RKO (cell line): ENCODE data around the gene FAM149B1.

ENCODE experiments used
- DNase-seq: peaks from one replicate; pipeline ENCODE4 v3.0.0-alpha.2; 2016; ENCODE audit warnings: low spot score

FAM149B1 gene

GRCh38 chr10:73287441-73287840 lies 119.5 kb downstream of the FAM149B1 start:
- no peak for DNase-seq

DNA sequence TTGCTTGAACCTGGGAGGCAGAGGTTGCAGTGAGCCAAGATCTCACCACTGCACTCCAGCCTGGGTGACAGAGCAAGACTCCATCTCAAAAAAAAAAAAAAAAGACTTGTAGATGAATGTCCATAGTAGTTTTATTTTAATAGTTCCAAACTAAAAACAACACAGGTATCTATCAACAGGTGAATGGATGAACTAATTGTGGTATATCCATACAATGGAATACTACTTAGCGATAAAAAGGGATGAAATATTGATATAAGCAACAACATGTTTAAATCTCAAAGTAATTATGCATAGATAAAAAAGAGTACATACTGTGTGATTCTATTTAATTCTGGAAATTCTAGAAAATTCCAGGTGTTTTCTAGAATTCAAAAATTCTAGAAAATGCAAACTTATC lies 122.0 kb downstream of the FAM149B1 start:
- DNase-seq: no peak

DNA sequence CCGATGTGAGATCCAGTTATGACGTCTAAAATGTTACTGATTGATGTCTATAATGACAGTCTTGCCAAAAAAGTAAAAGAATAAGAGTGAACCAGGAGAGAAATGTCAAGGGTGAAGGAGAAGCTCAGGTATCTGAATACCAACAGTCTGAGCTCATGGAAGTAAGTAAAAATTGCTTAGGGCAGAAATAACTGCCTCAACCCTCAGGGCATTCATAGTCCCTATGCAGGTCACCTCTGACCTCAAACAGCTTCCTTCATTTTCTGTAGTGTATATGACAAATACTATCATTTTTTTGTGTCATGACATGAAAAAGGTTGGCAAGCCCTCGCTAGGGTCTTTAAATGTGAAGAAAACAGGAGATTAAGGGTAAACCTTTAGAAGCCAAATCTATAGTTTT lies 125.5 kb downstream of the FAM149B1 start:
- DNase-seq: no peak
